K562 (cell line): Measurements from ENCODE around the gene USP46.

ENCODE experiments used
- CTCF ChIP-seq, 3 experiments: IDR thresholded peaks in 2 of 3; conservative IDR thresholded peaks in 1 of 3; 2 replicates each; pipeline ENCODE4 v1.5.1; 2011 to 2012; ENCODE audit warnings: low read length in 3 of 3, mild to moderate bottlenecking in 3 of 3, control low read depth in 2 of 3, improper control_type of control experiment in 1 of 3, inconsistent platforms in 1 of 3, low read depth in 1 of 3, mixed read lengths in 1 of 3, moderate library complexity in 1 of 3; ENCODE audit not compliant: insufficient read depth in 2 of 3
- IRF2 ChIP-seq: sonication (generic); formaldehyde crosslinking; IDR thresholded peaks from 2 replicates; pipeline ENCODE4 v1.8.1; 2022; ENCODE audit warnings: mild to moderate bottlenecking, missing genetic modification reagents
- MCM5 ChIP-seq: fragments of 450-650 bp; IDR thresholded peaks from 2 replicates; pipeline ENCODE4 v1.6.1; 2016; ENCODE audit warnings: low read depth
- NR2C2 ChIP-seq, 2 experiments: fragments of 200-800 bp in 1 of 2; sonication (Bioruptor generic) in 1 of 2; sonication (generic) in 1 of 2; formaldehyde crosslinking in 1 of 2; IDR thresholded peaks; 2 replicates each; pipeline versions ENCODE4 v1.6.1 to v1.8.0; 2016 to 2022; ENCODE audit warnings: mild to moderate bottlenecking in 1 of 2, missing compliant biosample characterization in 1 of 2, missing genetic modification characterization in 1 of 2, missing genetic modification reagents in 1 of 2
- POLR2A ChIP-seq: fragments of 450-650 bp; conservative IDR thresholded peaks from 2 replicates; pipeline ENCODE4 v1.6.1; 2016
- POLR2H ChIP-seq: IDR thresholded peaks from 2 replicates; pipeline ENCODE4 v1.6.1; 2016; ENCODE audit warnings: missing genetic modification characterization, low read depth, mild to moderate bottlenecking, control low read depth, missing compliant biosample characterization, moderate library complexity
- ZFP91 ChIP-seq: sonication (generic); formaldehyde crosslinking; IDR thresholded peaks from 2 replicates; pipeline ENCODE4 v1.8.0; 2022; ENCODE audit warnings: mild to moderate bottlenecking, missing genetic modification reagents
- ZNF197 ChIP-seq: fragments of 200-800 bp; sonication (Bioruptor generic); IDR thresholded peaks from 2 replicates; pipeline ENCODE4 v1.6.1; 2016; ENCODE audit warnings: low read depth, missing genetic modification characterization, missing compliant biosample characterization
- ZNF316 ChIP-seq: fragments of 450-650 bp; IDR thresholded peaks from 2 replicates; pipeline ENCODE4 v1.6.1; 2016
- ZNF75A ChIP-seq: fragments of 450-650 bp; formaldehyde crosslinking; IDR thresholded peaks from 2 replicates; pipeline ENCODE4 v1.4.0; 2020; ENCODE audit warnings: mild to moderate bottlenecking

GRCh38 chr4:52670121-52670520 lies 11.0 kb upstream of the USP46 start:
- TF ChIP-seq POLR2A (no peak), POLR2H (no peak), NR2C2 (CRISPR knock-in tag; IDR thresholded peaks at IDR 0.05) (no peak), NR2C2 (tag; IDR thresholded peaks at IDR 0.05) (no peak), ZNF75A (CRISPR knock-in tag) (no peak), ZNF316 (no peak), IRF2 (CRISPR knock-in tag) (no peak), CTCF (IDR thresholded peaks at IDR 0.05 in 2 of 3, conservative IDR thresholded peaks at IDR 0.05 in 1 of 3; ENCODE audit: insufficient read depth in 2 of 3, low read depth in 1 of 3, low read length in 3 of 3) (no peak), ZNF197 (no peak), ZFP91 (CRISPR knock-in tag) (no peak), MCM5 (no peak)
